Testis (tissue), 2 donors: ENCODE measurements around the gene UBE2QL1.

Experiments
- POLR2A ChIP-seq: fragments of 450-650 bp; IDR thresholded peaks from one replicate; pipeline ENCODE4 v1.6.1; 2017; ENCODE audit warnings: antibody characterized with exemption, mild to moderate bottlenecking, moderate library complexity
- TF ChIP-seq, protein P1 (sequence below), 3 experiments: fragments of 450-650 bp in 2 of 3; fragments of 200-600 bp in 1 of 3; sonication (generic) in 1 of 3; IDR thresholded peaks; one replicate each; pipeline ENCODE4 v1.5.1; 2016 to 2019; ENCODE audit warnings: antibody characterized with exemption in 3 of 3, mild to moderate bottlenecking in 2 of 3, moderate library complexity in 1 of 3

DNA sequence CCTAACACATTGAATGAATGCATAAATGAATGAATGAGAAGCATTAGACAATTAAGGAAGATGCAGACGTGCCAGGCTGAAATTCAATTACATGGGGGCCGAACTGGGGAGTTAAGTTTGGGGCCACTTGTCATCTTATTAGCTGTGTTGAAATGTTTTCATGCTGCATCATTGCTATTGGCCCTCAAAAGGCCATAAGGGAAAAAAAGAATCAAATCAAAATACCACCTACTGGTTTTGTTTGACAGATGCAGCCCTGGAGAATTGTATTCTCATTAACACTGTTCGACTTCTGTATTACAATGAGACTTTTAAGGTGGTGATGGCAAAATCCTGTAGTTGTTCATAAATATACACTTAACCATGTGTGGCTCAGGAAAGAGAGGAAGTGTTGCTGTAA lies 38.4 kb downstream of the UBE2QL1 start:
- TF ChIP-seq, protein P1, sequence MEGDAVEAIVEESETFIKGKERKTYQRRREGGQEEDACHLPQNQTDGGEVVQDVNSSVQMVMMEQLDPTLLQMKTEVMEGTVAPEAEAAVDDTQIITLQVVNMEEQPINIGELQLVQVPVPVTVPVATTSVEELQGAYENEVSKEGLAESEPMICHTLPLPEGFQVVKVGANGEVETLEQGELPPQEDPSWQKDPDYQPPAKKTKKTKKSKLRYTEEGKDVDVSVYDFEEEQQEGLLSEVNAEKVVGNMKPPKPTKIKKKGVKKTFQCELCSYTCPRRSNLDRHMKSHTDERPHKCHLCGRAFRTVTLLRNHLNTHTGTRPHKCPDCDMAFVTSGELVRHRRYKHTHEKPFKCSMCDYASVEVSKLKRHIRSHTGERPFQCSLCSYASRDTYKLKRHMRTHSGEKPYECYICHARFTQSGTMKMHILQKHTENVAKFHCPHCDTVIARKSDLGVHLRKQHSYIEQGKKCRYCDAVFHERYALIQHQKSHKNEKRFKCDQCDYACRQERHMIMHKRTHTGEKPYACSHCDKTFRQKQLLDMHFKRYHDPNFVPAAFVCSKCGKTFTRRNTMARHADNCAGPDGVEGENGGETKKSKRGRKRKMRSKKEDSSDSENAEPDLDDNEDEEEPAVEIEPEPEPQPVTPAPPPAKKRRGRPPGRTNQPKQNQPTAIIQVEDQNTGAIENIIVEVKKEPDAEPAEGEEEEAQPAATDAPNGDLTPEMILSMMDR (IDR thresholded peaks at IDR 0.05) = no peak
- TF ChIP-seq POLR2A = no peak
